SKM-1 treated with dmso at 0.1 percent for 144 hours (cell line): ENCODE results near the gene CHD1L.
"Not testable (repeated sequence)": the region's sequence is repeated elsewhere in the genome, so short reads cannot be mapped to it uniquely, and the experiment has no call there.

Experiments
- DNase-seq: peaks from one replicate; lab custom pipeline; 2025; ENCODE audit not compliant: unreplicated experiment; lab: John Stamatoyannopoulos, UW

Gene CHD1L

GRCh38 chr1:147242449-147243227, at the start of gene CHD1L:
CHD1L (plus strand) TSS chr1:147242684; CDS start chr1:147242704, 20 bp downstream.
- peak; percentile 98 for DNase-seq

GRCh38 chr1:147197324-147197723, 45.2 kb upstream of the CHD1L start:
- not testable (repeated sequence) for DNase-seq

- no peak for DNase-seq
Observed at GRCh38 chr1:147201276-147201675, 41.2 kb upstream of the CHD1L start.

- DNase-seq, result no peak
Observed at GRCh38 chr1:147201786-147202185, 40.7 kb upstream of the CHD1L start.

- no peak for DNase-seq
Observed at GRCh38 chr1:147202576-147202975, 39.9 kb upstream of the CHD1L start.

- DNase-seq, result peak; percentile 59
Observed at GRCh38 chr1:147204080-147204479, 38.4 kb upstream of the CHD1L start.

GRCh38 chr1:147207192-147207591, 35.3 kb upstream of the CHD1L start:
- DNase-seq, result no peak

- DNase-seq, result no peak
Observed at GRCh38 chr1:147208619-147209018, 33.9 kb upstream of the CHD1L start.

GRCh38 chr1:147209825-147210821, 32.4 kb upstream of the CHD1L start:
- no peak for DNase-seq

- no peak for DNase-seq
Observed at GRCh38 chr1:147210987-147211386, 31.5 kb upstream of the CHD1L start.

GRCh38 chr1:147211577-147211976, 30.9 kb upstream of the CHD1L start:
- no peak for DNase-seq

GRCh38 chr1:147213271-147213670, 29.2 kb upstream of the CHD1L start:
- no peak for DNase-seq

GRCh38 chr1:147214325-147214724, 28.2 kb upstream of the CHD1L start:
- no peak for DNase-seq

GRCh38 chr1:147214842-147215539, 27.5 kb upstream of the CHD1L start:
- DNase-seq, result no peak

- no peak for DNase-seq
Observed at GRCh38 chr1:147215540-147215916, 27.0 kb upstream of the CHD1L start.

GRCh38 chr1:147216124-147216523, 26.4 kb upstream of the CHD1L start:
- no peak for DNase-seq

- no peak for DNase-seq
Observed at GRCh38 chr1:147217141-147217540, 25.3 kb upstream of the CHD1L start.

- DNase-seq, result no peak
Observed at GRCh38 chr1:147218606-147219005, 23.9 kb upstream of the CHD1L start.

- no peak for DNase-seq
Observed at GRCh38 chr1:147223740-147224615, 18.5 kb upstream of the CHD1L start.

GRCh38 chr1:147225193-147225730, 17.2 kb upstream of the CHD1L start, which contains the start of gene FMO5:
FMO5 (minus strand) TSS chr1:147225339; CDS start chr1:147225029, 310 bp downstream.
- DNase-seq, result peak; percentile 59
